Fibroblast of lung (primary cell): ENCODE results near the gene KRTAP19-6. TPM values are rescaled to one million over a fixed set of nuclear protein-coding genes. Genes with fewer than 3 reads are reported as not detected.

Source experiments
- DNase-seq, 2 donors: peaks; one replicate each; pipeline versions ENCODE4 v3.0.0 to v3.0.0-alpha.2; 2010; ENCODE audit warnings: low read depth in 2 of 2
- H2AFZ ChIP-seq: 2 replicates; pipeline ENCODE4 v1.5.1; 2012; ENCODE audit warnings: low read length, control low read depth, inconsistent platforms
- H3K27ac ChIP-seq: 2 replicates; pipeline ENCODE4 v1.5.1; 2011; ENCODE audit warnings: low read length, control low read depth; ENCODE audit not compliant: insufficient read depth
- H3K27me3 ChIP-seq: 2 replicates; pipeline ENCODE4 v1.5.1; 2011; ENCODE audit warnings: mild to moderate bottlenecking, low read length; ENCODE audit not compliant: control insufficient read depth, insufficient read depth
- H3K36me3 ChIP-seq: 2 replicates; pipeline ENCODE4 v1.5.1; 2011; ENCODE audit warnings: low read length; ENCODE audit not compliant: control insufficient read depth, insufficient read depth
- H3K4me1 ChIP-seq: 2 replicates; pipeline ENCODE4 v1.5.1; 2011; ENCODE audit warnings: low read length; ENCODE audit not compliant: control insufficient read depth, insufficient read depth; ENCODE audit errors: extremely low read depth
- H3K4me2 ChIP-seq: 2 replicates; pipeline ENCODE4 v1.5.1; 2011; ENCODE audit warnings: low read length, control low read depth; ENCODE audit not compliant: insufficient read depth; ENCODE audit errors: extremely low read depth
- H3K4me3 ChIP-seq, 4 experiments: fragments of 200-600 bp in 1 of 4; sonication (generic) in 1 of 4; replicated peaks in 1 of 4; 2 replicates each; pipeline ENCODE4 v1.5.1; 2011 to 2016; ENCODE audit warnings: low read length in 4 of 4, low read depth in 3 of 4, mild to moderate bottlenecking in 3 of 4, control low read depth in 2 of 4, inconsistent platforms in 1 of 4, mixed read lengths in 1 of 4; ENCODE audit not compliant: insufficient read depth in 1 of 4; ENCODE audit errors: control extremely low read depth in 1 of 4
- H3K79me2 ChIP-seq: 2 replicates; pipeline ENCODE4 v1.5.1; 2012; ENCODE audit warnings: mild to moderate bottlenecking, low read length, inconsistent platforms; ENCODE audit not compliant: control insufficient read depth, insufficient read depth
- H3K9ac ChIP-seq: 2 replicates; pipeline ENCODE4 v1.5.1; 2011; ENCODE audit warnings: mild to moderate bottlenecking, low read length, control low read depth; ENCODE audit not compliant: insufficient read depth
- H3K9me3 ChIP-seq: 2 replicates; pipeline ENCODE4 v1.5.1; 2012; ENCODE audit warnings: low read depth, low read length; ENCODE audit not compliant: control insufficient read depth, insufficient read depth
- H4K20me1 ChIP-seq: 2 replicates; pipeline ENCODE4 v1.5.1; 2011; ENCODE audit warnings: low read length; ENCODE audit not compliant: control insufficient read depth, insufficient read depth; ENCODE audit errors: extremely low read depth
- EZH2 ChIP-seq: IDR thresholded peaks from 2 replicates; pipeline ENCODE4 v1.5.1; 2012; ENCODE audit warnings: low read length, control low read depth, mild to moderate bottlenecking; ENCODE audit errors: missing control alignments
- polyA plus RNA-seq, 2 donors: library from polyadenylated mRNA; depleted of rRNA in 1 of 2; stranded (reverse) in 1 of 2; unstranded in 1 of 2; fragments of >200 nt; gene quantifications; 2 replicates each; pipeline ENCODE4 v1.2.1, GENCODE V29; 2011 to 2012; ENCODE audit warnings: missing spikeins in 1 of 2
- total RNA-seq: library from RNA; depleted of rRNA; stranded (reverse); fragments of >200 nt; gene quantifications from 2 replicates; pipeline ENCODE4 v1.2.1, GENCODE V29; 2014
- TF ChIP-seq, protein P1 (sequence below), 2 donors: IDR thresholded peaks in 1 of 2; conservative IDR thresholded peaks in 1 of 2; 1 replicate in 1 of 2; 2 replicates in 1 of 2; pipeline ENCODE4 v1.5.1; 2011 to 2012; ENCODE audit warnings: low read length in 2 of 2, control low read depth in 1 of 2, inconsistent platforms in 1 of 2, low read depth in 1 of 2, mild to moderate bottlenecking in 1 of 2

KRTAP19-6 gene
- total and polyA plus RNA-seq, 2 donors (not counting 1 experiment from before 2014, with no cell fraction given) = not detected

DNA sequence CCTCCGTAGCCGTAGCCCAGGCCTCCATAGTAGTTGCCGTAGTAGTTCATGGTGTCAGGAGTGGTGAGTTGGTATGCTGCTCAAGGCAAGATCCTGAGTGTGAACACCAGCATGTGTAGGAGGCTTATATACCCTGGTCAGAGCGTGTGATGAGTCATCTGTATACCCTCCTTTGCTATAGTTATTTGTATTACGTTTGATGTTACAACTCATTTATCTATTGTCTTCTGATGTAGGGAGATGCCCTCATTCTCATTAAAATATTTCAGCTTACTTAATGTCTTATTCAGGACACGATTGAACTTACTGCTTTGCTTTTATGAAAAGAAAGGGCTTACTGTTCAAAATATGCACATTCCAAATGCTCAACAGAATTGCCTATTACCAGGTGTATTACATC is 39.6 kb downstream of the KRTAP19-6 start, which contains the start of gene KRTAP19-5:
TSS of gene KRTAP19-5 (minus strand) at position 101 of the 400 bp plus-strand sequence. CDS start at position 50, 51 bp downstream.
- H3K9me3 ChIP-seq = no peaks in the 10 kb centered on the region
- no peak within 1 kb of the TSS for H3K4me3 ChIP-seq
- no peak within 1 kb of the TSS for H3K4me2 ChIP-seq
- no peaks in the 10 kb centered on the region for H3K27me3 ChIP-seq
- no peaks in the 10 kb centered on the region for H4K20me1 ChIP-seq
- H3K27ac ChIP-seq = no peak within 1 kb of the TSS
- H3K36me3 ChIP-seq = no peaks in the 10 kb centered on the region
- DNase-seq = no peak
- H3K9ac ChIP-seq = no peak within 1 kb of the TSS
- H3K79me2 ChIP-seq = no peaks in the 10 kb centered on the region
- no peak within 1 kb of the TSS for H2AFZ ChIP-seq
- TF ChIP-seq, protein P1, sequence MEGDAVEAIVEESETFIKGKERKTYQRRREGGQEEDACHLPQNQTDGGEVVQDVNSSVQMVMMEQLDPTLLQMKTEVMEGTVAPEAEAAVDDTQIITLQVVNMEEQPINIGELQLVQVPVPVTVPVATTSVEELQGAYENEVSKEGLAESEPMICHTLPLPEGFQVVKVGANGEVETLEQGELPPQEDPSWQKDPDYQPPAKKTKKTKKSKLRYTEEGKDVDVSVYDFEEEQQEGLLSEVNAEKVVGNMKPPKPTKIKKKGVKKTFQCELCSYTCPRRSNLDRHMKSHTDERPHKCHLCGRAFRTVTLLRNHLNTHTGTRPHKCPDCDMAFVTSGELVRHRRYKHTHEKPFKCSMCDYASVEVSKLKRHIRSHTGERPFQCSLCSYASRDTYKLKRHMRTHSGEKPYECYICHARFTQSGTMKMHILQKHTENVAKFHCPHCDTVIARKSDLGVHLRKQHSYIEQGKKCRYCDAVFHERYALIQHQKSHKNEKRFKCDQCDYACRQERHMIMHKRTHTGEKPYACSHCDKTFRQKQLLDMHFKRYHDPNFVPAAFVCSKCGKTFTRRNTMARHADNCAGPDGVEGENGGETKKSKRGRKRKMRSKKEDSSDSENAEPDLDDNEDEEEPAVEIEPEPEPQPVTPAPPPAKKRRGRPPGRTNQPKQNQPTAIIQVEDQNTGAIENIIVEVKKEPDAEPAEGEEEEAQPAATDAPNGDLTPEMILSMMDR (conservative IDR thresholded peaks at IDR 0.05 in 1 of 2, IDR thresholded peaks at IDR 0.05 in 1 of 2; ENCODE audit: low read depth in 1 of 2, low read length in 2 of 2) = no peak
- no peak for TF ChIP-seq EZH2
- H3K4me1 ChIP-seq = no peaks in the 10 kb centered on the region

DNA sequence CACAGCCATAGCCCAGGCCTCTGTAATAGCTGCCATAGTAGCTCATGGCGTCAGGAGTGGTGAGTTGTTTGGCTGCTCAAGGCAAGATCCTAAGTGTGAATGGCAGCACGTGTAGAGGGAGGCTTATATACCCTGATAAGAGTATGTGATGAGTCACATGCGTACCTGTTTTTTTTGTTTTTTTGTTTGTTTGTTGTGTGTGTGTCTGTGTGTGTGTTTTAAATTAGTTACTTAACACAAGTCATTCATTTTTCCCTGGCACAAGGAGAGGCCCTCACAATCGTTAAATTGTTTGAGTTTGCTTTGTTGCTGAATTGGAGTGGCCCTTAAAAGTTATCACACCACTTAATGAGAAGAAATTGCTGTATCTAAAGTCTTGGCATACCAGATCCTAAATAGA is 44.6 kb downstream of the KRTAP19-6 start, which contains the start of gene KRTAP19-4:
TSS of gene KRTAP19-4 (minus strand) at position 101 of the 400 bp plus-strand sequence. CDS start at position 46, 55 bp downstream.
- Histone ChIP-seq H3K27me3 (no peaks in the 10 kb centered on the region), H3K9ac (no peak within 1 kb of the TSS), H3K4me2 (no peak within 1 kb of the TSS), H3K4me1 (no peaks in the 10 kb centered on the region), H4K20me1 (no peaks in the 10 kb centered on the region), H3K9me3 (no peaks in the 10 kb centered on the region), H3K4me3 (no peak within 1 kb of the TSS), H3K79me2 (no peaks in the 10 kb centered on the region), H3K36me3 (no peaks in the 10 kb centered on the region), H2AFZ (no peak within 1 kb of the TSS), H3K27ac (no peak within 1 kb of the TSS)
- no peak for DNase-seq
- TF ChIP-seq, protein P1 (conservative IDR thresholded peaks at IDR 0.05 in 1 of 2, IDR thresholded peaks at IDR 0.05 in 1 of 2; ENCODE audit: low read depth in 1 of 2, low read length in 2 of 2) = no peak
- no peak for TF ChIP-seq EZH2

DNA sequence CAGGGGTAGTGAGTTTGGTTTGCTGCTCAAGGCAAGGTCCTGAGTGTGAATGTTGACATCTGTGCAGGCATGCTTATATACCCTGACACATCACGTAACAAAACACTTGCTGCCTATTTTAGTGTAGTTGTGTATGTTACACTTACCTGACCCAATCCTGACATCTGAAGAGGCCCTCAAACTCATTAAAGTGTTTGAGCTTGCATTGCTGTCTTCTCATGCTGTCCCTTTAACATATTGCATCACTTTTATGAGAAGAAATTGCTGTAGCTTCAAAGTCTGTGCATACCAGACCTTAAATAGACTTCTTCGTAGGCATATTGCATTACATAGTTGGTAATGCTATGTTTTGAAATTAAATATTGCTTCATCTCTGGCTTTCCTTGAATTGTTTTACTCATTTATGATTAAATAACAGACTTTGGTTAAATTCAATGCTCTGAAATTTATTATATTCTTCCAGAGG is 49.7 kb downstream of the KRTAP19-6 start, which contains the start of gene KRTAP19-3:
TSS of gene KRTAP19-3 (minus strand) at position 51 of the 466 bp plus-strand sequence. CDS start 56 bp downstream, outside the sequence.
- no peaks in the 10 kb centered on the region for H3K4me1 ChIP-seq
- H4K20me1 ChIP-seq = no peaks in the 10 kb centered on the region
- H3K9ac ChIP-seq = no peak within 1 kb of the TSS
- H3K9me3 ChIP-seq = no peaks in the 10 kb centered on the region
- H3K4me3 ChIP-seq = no peak within 1 kb of the TSS
- TF ChIP-seq, protein P1 (conservative IDR thresholded peaks at IDR 0.05 in 1 of 2, IDR thresholded peaks at IDR 0.05 in 1 of 2; ENCODE audit: low read depth in 1 of 2, low read length in 2 of 2) = no peak
- no peak for TF ChIP-seq EZH2
- no peak within 1 kb of the TSS for H2AFZ ChIP-seq
- DNase-seq = no peak
- no peaks in the 10 kb centered on the region for H3K27me3 ChIP-seq
- H3K79me2 ChIP-seq = no peaks in the 10 kb centered on the region
- no peaks in the 10 kb centered on the region for H3K36me3 ChIP-seq
- H3K4me2 ChIP-seq = no peak within 1 kb of the TSS
- H3K27ac ChIP-seq = no peak within 1 kb of the TSS

Other genes starting within 250 kb of the KRTAP19-6 start
- gene KRTAP26-1, start 221.5 kb downstream of the KRTAP19-6 start, total RNA-seq = not detected in 2 replicates
- gene KRTAP26-1, start 221.5 kb downstream of the KRTAP19-6 start, polyA plus RNA-seq = not detected in 2 replicates
- gene KRTAP27-1, start 204.2 kb downstream of the KRTAP19-6 start, total RNA-seq = not detected in 2 replicates
- not detected in 2 replicates for gene KRTAP27-1, start 204.2 kb downstream of the KRTAP19-6 start, polyA plus RNA-seq
- gene KRTAP23-1, start 193.3 kb downstream of the KRTAP19-6 start, total RNA-seq = not detected in 2 replicates
- gene KRTAP23-1, start 193.3 kb downstream of the KRTAP19-6 start, polyA plus RNA-seq = not detected in 2 replicates
- not detected in 2 replicates for gene KRTAP13-2, start 169.6 kb downstream of the KRTAP19-6 start, total RNA-seq
- not detected in 2 replicates for gene KRTAP13-2, start 169.6 kb downstream of the KRTAP19-6 start, polyA plus RNA-seq
- not detected in 2 replicates for gene KRTAP13-1, start 145.8 kb downstream of the KRTAP19-6 start, total RNA-seq
- gene KRTAP13-1, start 145.8 kb downstream of the KRTAP19-6 start, polyA plus RNA-seq = not detected in 2 replicates
- not detected in 2 replicates for gene KRTAP13-3, start 115.9 kb downstream of the KRTAP19-6 start, total RNA-seq
- not detected in 2 replicates for gene KRTAP13-3, start 115.9 kb downstream of the KRTAP19-6 start, polyA plus RNA-seq
- not detected in 2 replicates for gene KRTAP13-4, start 111.6 kb downstream of the KRTAP19-6 start, total RNA-seq
- not detected in 2 replicates for gene KRTAP13-4, start 111.6 kb downstream of the KRTAP19-6 start, polyA plus RNA-seq
- gene KRTAP15-1, start 101.6 kb downstream of the KRTAP19-6 start, total RNA-seq = not detected in 2 replicates
- not detected in 2 replicates for gene KRTAP15-1, start 101.6 kb downstream of the KRTAP19-6 start, polyA plus RNA-seq
- not detected in 2 replicates for gene KRTAP19-1, start 61.5 kb downstream of the KRTAP19-6 start, total RNA-seq
- gene KRTAP19-1, start 61.5 kb downstream of the KRTAP19-6 start, polyA plus RNA-seq = not detected in 2 replicates
- gene KRTAP19-2, start 54.4 kb downstream of the KRTAP19-6 start, total RNA-seq = not detected in 2 replicates
- not detected in 2 replicates for gene KRTAP19-2, start 54.4 kb downstream of the KRTAP19-6 start, polyA plus RNA-seq
- gene KRTAP19-3, start 49.9 kb downstream of the KRTAP19-6 start, total RNA-seq = not detected in 2 replicates
- not detected in 2 replicates for gene KRTAP19-3, start 49.9 kb downstream of the KRTAP19-6 start, polyA plus RNA-seq
- not detected in 2 replicates for gene KRTAP19-4, start 44.7 kb downstream of the KRTAP19-6 start, total RNA-seq
- gene KRTAP19-4, start 44.7 kb downstream of the KRTAP19-6 start, polyA plus RNA-seq = not detected in 2 replicates
- not detected in 2 replicates for gene KRTAP19-5, start 39.7 kb downstream of the KRTAP19-6 start, total RNA-seq
- gene KRTAP19-5, start 39.7 kb downstream of the KRTAP19-6 start, polyA plus RNA-seq = not detected in 2 replicates
- not detected in 2 replicates for gene KRTAP19-7, start 19.4 kb upstream of the KRTAP19-6 start, total RNA-seq
- gene KRTAP19-7, start 19.4 kb upstream of the KRTAP19-6 start, polyA plus RNA-seq = not detected in 2 replicates
- not detected in 2 replicates for gene KRTAP22-2, start 48.5 kb upstream of the KRTAP19-6 start, total RNA-seq
- gene KRTAP22-2, start 48.5 kb upstream of the KRTAP19-6 start, polyA plus RNA-seq = not detected in 2 replicates
- gene KRTAP6-3, start 50.6 kb upstream of the KRTAP19-6 start, total RNA-seq = not detected in 2 replicates
- gene KRTAP6-3, start 50.6 kb upstream of the KRTAP19-6 start, polyA plus RNA-seq = not detected in 2 replicates
- not detected in 2 replicates for gene KRTAP6-2, start 57.0 kb upstream of the KRTAP19-6 start, total RNA-seq
- gene KRTAP6-2, start 57.0 kb upstream of the KRTAP19-6 start, polyA plus RNA-seq = not detected in 2 replicates
- gene KRTAP22-1, start 59.2 kb upstream of the KRTAP19-6 start, total RNA-seq = not detected in 2 replicates
- not detected in 2 replicates for gene KRTAP22-1, start 59.2 kb upstream of the KRTAP19-6 start, polyA plus RNA-seq
- gene KRTAP6-1, start 72.1 kb upstream of the KRTAP19-6 start, total RNA-seq = not detected in 2 replicates
- gene KRTAP6-1, start 72.1 kb upstream of the KRTAP19-6 start, polyA plus RNA-seq = not detected in 2 replicates
- gene KRTAP20-1, start 74.6 kb upstream of the KRTAP19-6 start, total RNA-seq = not detected in 2 replicates
- not detected in 2 replicates for gene KRTAP20-1, start 74.6 kb upstream of the KRTAP19-6 start, polyA plus RNA-seq
- gene KRTAP20-4, start 78.8 kb upstream of the KRTAP19-6 start, total RNA-seq = not detected in 2 replicates
- not detected in 2 replicates for gene KRTAP20-4, start 78.8 kb upstream of the KRTAP19-6 start, polyA plus RNA-seq
- not detected in 2 replicates for gene KRTAP20-2, start 93.3 kb upstream of the KRTAP19-6 start, total RNA-seq
- gene KRTAP20-2, start 93.3 kb upstream of the KRTAP19-6 start, polyA plus RNA-seq = not detected in 2 replicates
- not detected in 2 replicates for gene KRTAP20-3, start 101.0 kb upstream of the KRTAP19-6 start, total RNA-seq
- not detected in 2 replicates for gene KRTAP20-3, start 101.0 kb upstream of the KRTAP19-6 start, polyA plus RNA-seq
- not detected in 2 replicates for gene KRTAP21-3, start 176.9 kb upstream of the KRTAP19-6 start, total RNA-seq
- not detected in 2 replicates for gene KRTAP21-3, start 176.9 kb upstream of the KRTAP19-6 start, polyA plus RNA-seq
- not detected in 2 replicates for gene KRTAP21-2, start 205.4 kb upstream of the KRTAP19-6 start, total RNA-seq
- not detected in 2 replicates for gene KRTAP21-2, start 205.4 kb upstream of the KRTAP19-6 start, polyA plus RNA-seq
- gene KRTAP21-1, start 213.6 kb upstream of the KRTAP19-6 start, total RNA-seq = not detected in 2 replicates
- gene KRTAP21-1, start 213.6 kb upstream of the KRTAP19-6 start, polyA plus RNA-seq = not detected in 2 replicates